ENCODE measurements around the gene KIF14.
A peak's percentile ranks its signal among the peaks of the same experiment; 100 is the strongest.
"Not testable (repeated sequence)": the region's sequence is repeated elsewhere in the genome, so short reads cannot be mapped to it uniquely, and the experiment has no call there.

KIF14 gene

DNA sequence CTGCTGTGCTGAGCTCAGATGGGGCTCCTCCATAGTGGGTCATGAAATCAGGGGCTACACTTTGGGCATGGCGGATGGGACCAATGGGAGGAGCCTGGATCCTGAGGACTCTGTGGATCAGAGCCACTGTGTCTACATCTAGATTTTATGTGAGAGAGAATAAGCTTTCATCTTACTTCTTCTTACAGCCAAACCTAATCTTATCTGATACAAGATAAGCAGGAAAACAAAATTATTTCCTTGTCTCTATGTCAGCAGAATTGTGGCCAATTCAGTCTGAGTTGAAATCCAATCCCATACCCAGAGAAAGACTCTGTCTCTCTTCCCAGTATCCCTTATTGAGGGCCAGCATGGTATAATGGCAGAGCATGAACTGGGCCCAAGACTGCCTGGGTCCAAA, 56.2 kb downstream of the KIF14 start:
- Histone ChIP-seq H3K27ac (ENCODE audit: poor library complexity, severe bottlenecking) (no peak overlapping the region), H3K4me1 (ENCODE audit: insufficient read depth, poor library complexity, severe bottlenecking) (no peaks in the 10 kb centered on the region), H3K27me3 (ENCODE audit: insufficient read depth, poor library complexity, severe bottlenecking) (no peaks in the 10 kb centered on the region), H3K36me3 (ENCODE audit: low read depth) (peaks cover 60% of the 10 kb centered on the region), H3K9me3 (ENCODE audit: severe bottlenecking) (peaks cover 2% of the 10 kb centered on the region), H3K4me3 (ENCODE audit: severe bottlenecking) (no peak overlapping the region)
- DNase-seq (ENCODE audit: low spot score) (no peak), ATAC-seq (ENCODE audit: low read depth) (no peak)
- TF ChIP-seq, protein P1, sequence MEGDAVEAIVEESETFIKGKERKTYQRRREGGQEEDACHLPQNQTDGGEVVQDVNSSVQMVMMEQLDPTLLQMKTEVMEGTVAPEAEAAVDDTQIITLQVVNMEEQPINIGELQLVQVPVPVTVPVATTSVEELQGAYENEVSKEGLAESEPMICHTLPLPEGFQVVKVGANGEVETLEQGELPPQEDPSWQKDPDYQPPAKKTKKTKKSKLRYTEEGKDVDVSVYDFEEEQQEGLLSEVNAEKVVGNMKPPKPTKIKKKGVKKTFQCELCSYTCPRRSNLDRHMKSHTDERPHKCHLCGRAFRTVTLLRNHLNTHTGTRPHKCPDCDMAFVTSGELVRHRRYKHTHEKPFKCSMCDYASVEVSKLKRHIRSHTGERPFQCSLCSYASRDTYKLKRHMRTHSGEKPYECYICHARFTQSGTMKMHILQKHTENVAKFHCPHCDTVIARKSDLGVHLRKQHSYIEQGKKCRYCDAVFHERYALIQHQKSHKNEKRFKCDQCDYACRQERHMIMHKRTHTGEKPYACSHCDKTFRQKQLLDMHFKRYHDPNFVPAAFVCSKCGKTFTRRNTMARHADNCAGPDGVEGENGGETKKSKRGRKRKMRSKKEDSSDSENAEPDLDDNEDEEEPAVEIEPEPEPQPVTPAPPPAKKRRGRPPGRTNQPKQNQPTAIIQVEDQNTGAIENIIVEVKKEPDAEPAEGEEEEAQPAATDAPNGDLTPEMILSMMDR (IDR thresholded peaks at IDR 0.05; ENCODE audit: poor library complexity, severe bottlenecking): no peak

DNA sequence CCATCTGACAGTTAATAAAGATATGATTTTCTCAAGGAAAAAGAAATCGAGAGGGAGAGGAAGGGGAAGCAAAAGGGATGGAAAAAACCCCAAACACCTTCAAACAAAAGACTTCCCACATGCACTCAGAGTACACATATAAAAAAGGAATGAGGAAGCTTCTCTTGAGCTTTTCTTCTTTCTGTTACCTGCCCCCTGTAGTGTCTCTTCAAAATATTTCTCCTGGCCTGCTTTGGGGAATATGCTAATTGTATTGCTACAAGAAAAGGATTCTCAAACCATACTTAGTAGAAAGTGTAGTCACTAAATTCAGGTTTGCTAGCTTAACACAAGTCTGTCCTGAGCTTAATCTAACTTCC, 58.7 kb downstream of the KIF14 start:
- Histone ChIP-seq H3K4me1 (ENCODE audit: insufficient read depth, poor library complexity, severe bottlenecking) (no peaks in the 10 kb centered on the region), H3K4me3 (ENCODE audit: severe bottlenecking) (no peak overlapping the region), H3K36me3 (ENCODE audit: low read depth) (peaks cover 66% of the 10 kb centered on the region), H3K27me3 (ENCODE audit: insufficient read depth, poor library complexity, severe bottlenecking) (no peaks in the 10 kb centered on the region), H3K9me3 (ENCODE audit: severe bottlenecking) (peaks cover 2% of the 10 kb centered on the region), H3K27ac (ENCODE audit: poor library complexity, severe bottlenecking) (no peak overlapping the region)
- TF ChIP-seq, protein P1 (IDR thresholded peaks at IDR 0.05; ENCODE audit: poor library complexity, severe bottlenecking): no peak
- ATAC-seq (ENCODE audit: low read depth): no peak
- no peak for DNase-seq (ENCODE audit: low spot score)

DNA sequence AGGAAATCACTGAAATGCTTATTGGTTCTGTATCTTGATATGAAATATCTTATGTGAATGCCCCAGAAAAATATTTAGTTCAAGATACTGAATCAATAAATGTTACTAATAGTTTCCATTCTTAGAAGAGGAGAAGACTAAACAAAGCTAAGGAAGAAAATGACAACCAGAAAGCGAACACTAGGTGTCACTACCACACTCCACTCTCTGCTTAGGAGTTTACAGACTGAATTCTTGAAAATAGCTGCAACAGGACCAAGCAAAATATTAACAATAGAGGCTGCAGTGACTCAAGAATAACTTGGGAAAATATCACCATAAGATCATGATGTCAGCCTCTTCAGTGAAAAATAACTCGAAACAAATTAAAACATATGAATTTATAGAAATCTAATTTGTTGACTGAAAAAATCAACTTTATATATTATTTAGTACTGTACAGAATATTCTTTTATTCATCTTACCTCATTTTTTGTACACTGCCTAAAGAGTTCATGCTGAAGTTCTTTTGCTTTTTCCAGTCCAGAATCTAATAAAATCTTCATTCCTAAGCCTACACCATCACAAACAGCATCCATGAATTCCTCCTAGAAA, 61.6 kb downstream of the KIF14 start:
- Histone ChIP-seq H3K27me3 (ENCODE audit: insufficient read depth, poor library complexity, severe bottlenecking) (no peaks in the 10 kb centered on the region), H3K9me3 (ENCODE audit: severe bottlenecking) (no peaks in the 10 kb centered on the region), H3K36me3 (ENCODE audit: low read depth) (peaks cover 75% of the 10 kb centered on the region), H3K27ac (ENCODE audit: poor library complexity, severe bottlenecking) (no peak overlapping the region), H3K4me1 (ENCODE audit: insufficient read depth, poor library complexity, severe bottlenecking) (no peaks in the 10 kb centered on the region), H3K4me3 (ENCODE audit: severe bottlenecking) (no peak overlapping the region)
- ATAC-seq (ENCODE audit: low read depth) (peak; percentile 50; the same call in 2 of the 3 replicates), DNase-seq (ENCODE audit: low spot score) (no peak)
- TF ChIP-seq, protein P1 (IDR thresholded peaks at IDR 0.05; ENCODE audit: poor library complexity, severe bottlenecking): peak; percentile 84

DNA sequence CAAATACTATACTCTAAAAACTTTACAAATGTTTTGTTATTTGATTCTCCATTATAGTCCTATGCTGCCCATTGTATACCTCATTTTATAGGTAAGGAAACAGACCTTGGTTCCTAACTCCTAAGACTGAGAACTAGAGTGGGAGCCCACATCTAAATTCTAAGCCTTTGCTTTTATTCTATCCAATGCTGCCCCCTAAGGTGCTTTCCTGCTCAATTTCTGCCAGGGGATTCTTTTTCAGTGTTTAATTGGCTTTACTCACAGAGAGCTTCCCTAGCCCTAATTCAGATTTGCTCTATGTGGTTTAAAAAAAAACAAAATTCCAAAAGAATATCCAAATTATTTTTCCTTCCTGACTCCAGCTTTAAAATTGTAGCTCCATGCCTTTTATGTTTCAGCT, 64.5 kb downstream of the KIF14 start:
- no peak overlapping the region for H3K4me3 ChIP-seq (ENCODE audit: severe bottlenecking)
- H3K9me3 ChIP-seq (ENCODE audit: severe bottlenecking): no peaks in the 10 kb centered on the region
- H3K36me3 ChIP-seq (ENCODE audit: low read depth): peaks cover 73% of the 10 kb centered on the region
- TF ChIP-seq, protein P1 (IDR thresholded peaks at IDR 0.05; ENCODE audit: poor library complexity, severe bottlenecking): peak; percentile 24
- DNase-seq (ENCODE audit: low spot score) (no peak), ATAC-seq (ENCODE audit: low read depth) (no peak)
- H3K27ac ChIP-seq (ENCODE audit: poor library complexity, severe bottlenecking): no peak overlapping the region
- H3K27me3 ChIP-seq (ENCODE audit: insufficient read depth, poor library complexity, severe bottlenecking): no peaks in the 10 kb centered on the region
- H3K4me1 ChIP-seq (ENCODE audit: insufficient read depth, poor library complexity, severe bottlenecking): peaks cover under 1% of the 10 kb centered on the region

DNA sequence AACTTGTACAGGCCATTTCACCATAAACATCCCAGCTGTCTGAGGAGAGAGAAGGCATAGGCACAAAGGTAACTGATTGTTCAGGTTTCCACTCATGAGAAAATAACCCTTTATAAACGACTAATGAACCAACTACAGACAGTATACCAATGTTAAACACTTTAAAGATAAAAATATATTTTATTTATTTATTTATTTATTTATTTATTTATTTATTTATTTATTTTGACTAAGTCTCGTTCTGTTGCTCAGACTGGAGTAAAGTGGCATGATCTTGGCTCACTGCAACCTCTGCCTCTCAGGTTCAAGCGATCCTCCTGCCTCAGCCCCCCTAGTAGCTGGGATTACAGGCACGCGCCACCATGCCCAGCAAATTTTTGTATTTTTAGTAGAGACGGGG, 67.8 kb downstream of the KIF14 start:
- Histone ChIP-seq H3K36me3 (ENCODE audit: low read depth) (peaks cover 45% of the 10 kb centered on the region), H3K4me1 (ENCODE audit: insufficient read depth, poor library complexity, severe bottlenecking) (peaks cover 11% of the 10 kb centered on the region)
- not testable (repeated sequence) for DNase-seq (ENCODE audit: low spot score); ATAC-seq (ENCODE audit: low read depth); H3K27ac ChIP-seq (ENCODE audit: poor library complexity, severe bottlenecking); H3K9me3 ChIP-seq (ENCODE audit: severe bottlenecking); H3K4me3 ChIP-seq (ENCODE audit: severe bottlenecking); H3K27me3 ChIP-seq (ENCODE audit: insufficient read depth, poor library complexity, severe bottlenecking)
